HUDEP-2 (cell line): ENCODE results near the gene AGBL5.
"Not testable (repeated sequence)": the region's sequence is repeated elsewhere in the genome, so short reads cannot be mapped to it uniquely, and the experiment has no call there.

Source experiments
- DNase-seq, 76 experiments: peaks; one replicate each; lab custom pipeline; 2025; ENCODE audit not compliant: unreplicated experiment in 76 of 76; lab: John Stamatoyannopoulos, UW

AGBL5 gene

GRCh38 chr2:27089111-27089954, 37.9 kb downstream of the AGBL5 start:
- DNase-seq: no peak

DNA sequence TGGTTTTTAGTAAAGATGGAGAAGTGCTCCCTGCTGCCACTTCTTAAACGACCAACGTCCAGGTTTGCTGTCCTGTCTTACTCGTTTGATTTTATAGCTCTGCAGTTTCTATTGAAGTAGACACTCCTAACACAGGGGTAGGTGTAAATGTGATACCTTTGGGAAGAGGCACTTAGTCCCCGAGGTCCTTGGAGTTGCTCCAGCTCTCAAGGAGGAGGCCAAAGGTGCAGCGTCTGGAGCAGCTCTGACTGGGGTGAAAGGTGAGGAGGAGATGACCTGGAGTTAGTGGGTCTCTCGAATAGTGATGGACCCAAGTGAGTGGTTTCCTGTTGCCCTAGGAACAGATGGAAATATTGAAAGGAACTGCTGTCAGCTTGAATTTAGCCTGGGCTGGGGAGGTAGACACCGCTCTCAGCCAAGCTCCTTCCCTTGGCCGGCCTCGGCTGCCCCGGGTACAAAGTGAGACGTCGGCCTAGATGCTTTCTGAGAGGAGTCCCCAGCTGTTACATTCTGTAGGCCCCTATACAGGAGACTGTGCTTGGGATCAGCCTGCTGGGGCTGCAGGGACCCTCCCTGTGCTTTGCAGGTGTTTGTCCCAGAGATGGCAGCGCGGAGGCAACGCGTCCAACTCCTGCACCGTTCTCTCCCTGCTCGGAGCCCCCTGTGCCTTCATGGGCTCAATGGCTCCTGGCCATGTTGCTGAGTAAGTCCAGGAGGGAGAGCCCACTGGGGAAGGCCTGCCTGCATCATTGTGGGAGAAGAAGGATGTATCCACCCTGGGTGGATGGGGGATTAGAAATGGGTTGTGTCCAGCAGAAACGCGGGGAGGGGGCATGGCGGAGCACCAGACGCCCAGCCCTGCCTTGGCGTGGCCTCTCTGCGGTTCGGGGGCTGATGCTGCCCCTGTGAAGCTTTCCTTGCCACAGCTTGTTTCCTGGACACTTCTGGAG, 40.6 kb downstream of the AGBL5 start:
- no peak for DNase-seq

GRCh38 chr2:27092696-27093429, 41.4 kb downstream of the AGBL5 start:
- DNase-seq: peak in 39 of 76 experiments; percentile 6 to 58 (median 22)

DNA sequence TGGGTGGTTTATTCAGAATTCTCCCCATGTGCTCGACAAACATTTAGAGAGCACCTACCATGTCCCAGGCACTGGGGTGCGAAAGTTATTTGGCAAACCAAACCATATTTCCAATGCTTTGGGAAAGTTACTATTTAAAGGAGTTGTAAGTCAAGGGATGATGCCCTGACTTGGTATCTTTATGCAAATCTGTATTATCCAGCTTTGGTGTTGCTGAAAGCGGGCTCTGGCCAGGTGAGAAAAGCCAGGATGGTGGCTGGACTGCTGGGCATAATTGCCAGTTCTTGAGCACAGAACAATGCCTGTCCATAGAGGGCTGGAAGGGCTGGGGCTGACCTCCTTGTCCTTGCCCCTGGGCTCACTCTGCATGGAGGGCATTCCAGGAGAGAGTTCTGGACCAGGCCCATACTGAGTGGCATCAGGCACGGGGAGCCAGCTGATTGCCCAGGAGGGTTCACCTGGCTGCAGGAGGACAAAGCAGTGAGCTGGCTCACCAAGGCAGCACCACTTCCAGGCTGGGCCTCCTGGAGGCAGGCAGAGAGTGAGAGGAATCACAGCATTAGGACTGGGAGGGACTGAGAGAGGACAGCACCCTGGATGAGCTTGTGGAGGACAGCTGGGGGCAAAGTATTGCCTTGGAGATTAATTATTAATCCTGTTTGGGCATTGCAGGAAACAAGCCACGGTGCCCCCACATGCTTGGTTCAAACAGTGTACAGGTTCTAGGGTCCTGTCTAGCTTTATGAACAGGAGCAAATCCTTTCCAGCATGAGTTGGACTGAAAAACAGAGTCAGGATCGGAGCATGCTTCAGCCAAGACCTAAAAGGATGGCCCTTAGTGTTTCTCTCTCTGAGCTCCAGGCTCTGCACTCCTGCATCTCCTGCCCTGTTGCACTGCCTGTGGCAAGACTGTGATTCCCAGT, 42.2 kb downstream of the AGBL5 start:
- no peak for DNase-seq

GRCh38 chr2:27094353-27094984, 43.0 kb downstream of the AGBL5 start:
- DNase-seq: no peak

DNA sequence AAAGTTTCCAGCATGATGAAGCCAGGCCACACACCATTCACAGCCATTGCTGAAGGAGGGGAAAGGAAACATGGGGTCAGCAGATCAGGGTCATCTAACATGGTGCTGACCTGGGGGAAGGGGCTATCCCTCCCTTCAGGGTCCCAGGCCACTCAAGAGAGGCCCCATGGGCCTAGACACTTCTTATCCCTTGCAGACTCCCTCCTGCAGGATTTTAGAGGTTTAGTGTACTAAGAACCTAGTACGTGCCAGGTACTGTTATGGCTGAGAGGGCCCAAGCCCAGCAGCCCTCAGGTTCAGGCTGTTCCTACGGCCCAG, 43.9 kb downstream of the AGBL5 start:
- no peak for DNase-seq

- peak in 57 of 76 experiments; percentile 7 to 72 (median 37) for DNase-seq
Measured at GRCh38 chr2:27095745-27096651, 44.5 kb downstream of the AGBL5 start.

DNA sequence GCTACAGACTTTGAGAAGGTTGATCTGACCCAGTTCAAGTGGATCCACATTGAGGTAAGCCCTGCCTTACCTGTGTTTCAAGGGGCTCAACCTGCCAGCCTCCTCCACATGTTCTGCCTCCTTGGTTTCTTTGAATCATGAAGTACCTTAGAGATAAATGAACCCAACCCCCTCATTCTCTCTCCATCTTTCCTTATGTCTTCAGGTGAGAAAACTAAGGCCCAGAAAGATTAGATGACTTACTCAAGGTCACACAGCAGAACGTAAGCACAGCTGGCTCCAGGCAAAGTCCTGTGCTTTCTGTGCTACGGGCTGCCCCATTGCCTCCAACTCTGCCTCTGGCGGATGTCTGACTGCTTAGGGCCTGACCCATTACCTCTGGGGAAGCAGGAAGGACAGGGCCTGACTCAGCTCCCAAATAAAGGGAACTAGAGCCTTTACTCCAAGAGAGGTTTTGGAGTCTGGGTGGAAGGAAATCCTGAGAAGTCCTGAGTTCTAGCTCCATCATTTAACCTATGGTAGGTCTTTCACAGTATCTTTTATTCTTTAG, 45.4 kb downstream of the AGBL5 start:
- no peak for DNase-seq

DNA sequence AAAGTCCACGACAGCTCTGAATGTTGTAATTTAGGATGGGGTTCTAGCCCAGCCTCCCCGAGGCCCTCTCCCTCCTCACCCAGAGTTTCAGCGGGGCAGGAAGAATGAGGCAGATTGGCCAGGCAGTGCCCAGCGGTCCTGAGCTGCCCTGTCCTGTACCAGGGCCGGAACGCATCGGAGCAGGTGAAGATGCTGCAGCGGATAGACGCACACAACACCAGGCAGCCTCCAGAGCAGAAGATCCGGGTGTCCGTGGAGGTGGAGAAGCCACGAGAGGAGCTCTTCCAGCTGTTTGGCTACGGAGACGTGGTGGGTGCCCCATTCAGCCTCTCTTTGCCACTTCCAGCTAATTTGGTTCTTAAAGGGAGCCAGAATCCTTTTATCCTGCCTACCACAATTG, 45.9 kb downstream of the AGBL5 start:
- DNase-seq: no peak

DNA sequence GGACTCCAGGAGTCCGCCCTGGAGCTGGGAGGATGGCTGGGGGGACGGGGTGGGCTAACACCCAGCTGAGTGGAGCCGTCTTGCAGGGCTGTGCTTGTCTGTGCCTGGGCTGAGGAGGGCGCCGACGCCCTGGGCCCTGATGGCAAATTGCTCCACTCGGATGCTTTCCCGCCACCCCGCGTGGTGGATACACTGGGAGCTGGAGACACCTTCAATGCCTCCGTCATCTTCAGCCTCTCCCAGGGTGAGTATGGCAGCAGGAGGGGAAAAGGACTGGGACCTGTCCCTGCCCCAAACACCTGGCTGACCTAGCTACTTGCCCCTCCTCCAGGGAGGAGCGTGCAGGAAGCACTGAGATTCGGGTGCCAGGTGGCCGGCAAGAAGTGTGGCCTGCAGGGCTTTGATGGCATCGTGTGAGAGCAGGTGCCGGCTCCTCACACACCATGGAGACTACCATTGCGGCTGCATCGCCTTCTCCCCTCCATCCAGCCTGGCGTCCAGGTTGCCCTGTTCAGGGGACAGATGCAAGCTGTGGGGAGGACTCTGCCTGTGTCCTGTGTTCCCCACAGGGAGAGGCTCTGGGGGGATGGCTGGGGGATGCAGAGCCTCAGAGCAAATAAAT, 48.0 kb downstream of the AGBL5 start:
- no peak for DNase-seq

GRCh38 chr2:27100036-27100435, 48.6 kb downstream of the AGBL5 start:
- DNase-seq: no peak

DNA sequence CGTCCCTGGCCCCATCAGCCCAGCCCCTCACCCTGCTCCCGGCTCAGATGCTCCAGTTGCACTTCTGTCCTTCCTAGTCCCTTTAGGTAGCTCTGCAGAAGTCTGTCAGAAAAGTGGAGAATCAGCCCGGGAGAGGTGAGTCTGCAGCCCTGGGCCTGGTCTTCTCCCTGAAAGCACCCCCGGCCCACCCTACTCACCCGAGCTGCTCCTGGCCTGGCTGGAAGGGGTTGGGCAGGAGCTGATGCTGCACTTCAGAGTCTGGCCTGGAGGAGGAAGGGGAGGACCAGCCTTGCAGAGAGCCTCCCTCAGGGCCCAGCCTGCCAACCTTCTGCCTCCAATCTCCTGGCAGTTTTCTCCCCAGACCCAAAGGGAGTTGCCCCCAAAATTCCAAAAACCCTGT, 50.9 kb downstream of the AGBL5 start:
- DNase-seq: no peak

GRCh38 chr2:27105981-27106380, 54.5 kb downstream of the AGBL5 start:
- DNase-seq: no peak

- DNase-seq: no peak
Measured at GRCh38 chr2:27108221-27108620, 56.8 kb downstream of the AGBL5 start.

DNA sequence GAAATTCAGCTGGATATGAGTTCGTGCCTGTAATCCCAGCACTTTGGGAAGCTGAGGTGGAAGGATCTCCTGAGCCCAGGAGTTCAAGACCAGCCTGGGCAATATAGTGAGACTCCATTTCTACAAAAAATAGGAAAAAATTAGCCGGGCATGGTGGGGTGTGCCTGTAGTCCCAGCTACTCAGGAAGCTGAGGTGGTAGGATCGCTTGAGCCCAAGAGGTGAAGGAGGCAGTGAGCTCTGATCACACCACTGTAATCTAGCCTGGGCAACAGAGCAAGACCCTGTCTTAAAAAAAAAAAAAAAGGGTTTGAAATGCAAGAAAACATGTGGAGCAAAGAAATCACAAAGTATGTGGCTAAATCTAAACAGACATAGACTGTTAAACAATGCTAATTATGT, 57.6 kb downstream of the AGBL5 start:
- DNase-seq: no peak

GRCh38 chr2:27110603-27111352, 59.3 kb downstream of the AGBL5 start:
- DNase-seq: not testable (repeated sequence)
